RKO (cell line): ENCODE results near the gene NECTIN3.

ENCODE experiments used
- DNase-seq: peaks from one replicate; pipeline ENCODE4 v3.0.0-alpha.2; 2016; ENCODE audit warnings: low spot score

The NECTIN3 gene

GRCh38 chr3:111084911-111085310, 13.3 kb downstream of the NECTIN3 start:
- DNase-seq, result no peak

DNA sequence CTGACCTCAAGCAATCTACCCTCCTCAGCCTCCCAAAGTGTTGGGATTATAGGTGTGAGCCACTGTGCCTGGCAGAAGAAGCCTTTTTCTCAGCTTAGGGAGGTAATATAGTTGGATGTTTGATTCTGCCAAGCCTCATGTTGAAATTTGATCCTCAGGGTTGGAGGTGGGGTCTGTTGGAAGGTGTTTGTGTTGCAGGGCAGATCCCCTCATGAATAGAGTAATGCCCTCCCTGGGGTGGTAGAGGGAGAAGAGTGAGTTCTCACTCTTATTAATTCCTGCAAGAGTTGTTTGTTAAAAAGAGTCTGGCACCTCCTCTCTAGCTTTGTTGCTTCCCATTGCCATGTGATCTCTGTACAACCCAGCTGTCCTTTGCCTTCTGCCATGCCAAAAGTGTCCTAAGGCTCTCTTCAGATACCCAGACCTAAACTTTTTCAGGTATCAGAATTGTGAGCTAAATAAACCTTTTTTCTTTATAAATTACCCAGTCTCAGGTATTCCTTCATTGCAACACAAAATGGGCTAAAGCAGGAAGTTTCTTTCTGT, 16.4 kb downstream of the NECTIN3 start:
- DNase-seq, result no peak

DNA sequence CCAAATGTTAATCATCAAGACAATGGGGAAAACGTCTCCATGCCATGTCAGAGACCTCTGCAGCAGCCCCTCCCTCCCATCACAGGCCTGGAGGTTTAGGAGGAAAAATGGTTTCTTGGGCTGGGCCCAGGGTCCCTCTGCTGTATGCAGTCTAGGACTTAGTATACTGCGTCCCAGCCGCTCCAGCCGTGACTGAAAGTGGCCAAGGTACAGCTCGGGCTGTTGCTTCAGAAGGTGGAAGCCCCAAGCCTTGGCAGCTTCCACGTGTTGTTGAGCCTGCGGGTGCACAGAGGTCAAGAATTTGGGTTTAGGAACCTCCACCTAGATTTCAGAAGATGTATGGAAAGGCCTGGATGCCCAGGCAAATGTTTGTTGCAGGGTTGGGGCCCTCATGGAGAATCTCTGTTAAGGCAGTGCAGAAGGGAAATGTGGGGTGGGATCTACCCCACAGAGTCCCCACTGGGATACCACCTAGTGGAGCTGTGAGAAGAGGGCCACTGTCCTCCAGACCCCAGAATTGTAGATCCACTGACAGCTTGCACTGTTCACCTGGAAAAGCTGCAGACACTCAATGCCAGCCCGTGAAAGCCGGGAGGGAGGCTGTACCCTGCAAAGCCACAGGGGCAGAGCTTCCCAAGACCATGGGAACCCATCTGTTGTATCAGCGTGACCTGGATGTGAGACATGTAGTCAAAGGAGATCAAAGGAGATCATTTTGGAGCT, 25.0 kb downstream of the NECTIN3 start:
- no peak for DNase-seq

DNA sequence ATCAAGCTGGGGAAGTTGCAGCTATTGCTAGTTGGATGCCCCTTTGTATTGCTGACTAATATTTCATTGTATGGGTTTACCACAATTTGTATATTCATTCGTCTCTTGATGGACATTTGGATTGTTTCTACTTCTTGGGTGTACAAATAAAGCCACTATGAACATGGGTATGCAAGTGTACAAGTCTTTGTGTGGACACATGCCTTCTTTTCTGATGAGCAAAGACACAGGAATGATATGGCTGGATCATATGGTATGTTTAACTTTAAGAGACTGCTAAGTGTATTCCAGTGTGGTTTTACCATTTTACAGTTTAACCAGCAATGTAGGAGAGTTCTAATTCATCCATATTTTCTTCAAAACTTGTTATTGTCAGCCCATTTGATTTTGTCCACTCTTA, 32.2 kb downstream of the NECTIN3 start:
- no peak for DNase-seq

DNA sequence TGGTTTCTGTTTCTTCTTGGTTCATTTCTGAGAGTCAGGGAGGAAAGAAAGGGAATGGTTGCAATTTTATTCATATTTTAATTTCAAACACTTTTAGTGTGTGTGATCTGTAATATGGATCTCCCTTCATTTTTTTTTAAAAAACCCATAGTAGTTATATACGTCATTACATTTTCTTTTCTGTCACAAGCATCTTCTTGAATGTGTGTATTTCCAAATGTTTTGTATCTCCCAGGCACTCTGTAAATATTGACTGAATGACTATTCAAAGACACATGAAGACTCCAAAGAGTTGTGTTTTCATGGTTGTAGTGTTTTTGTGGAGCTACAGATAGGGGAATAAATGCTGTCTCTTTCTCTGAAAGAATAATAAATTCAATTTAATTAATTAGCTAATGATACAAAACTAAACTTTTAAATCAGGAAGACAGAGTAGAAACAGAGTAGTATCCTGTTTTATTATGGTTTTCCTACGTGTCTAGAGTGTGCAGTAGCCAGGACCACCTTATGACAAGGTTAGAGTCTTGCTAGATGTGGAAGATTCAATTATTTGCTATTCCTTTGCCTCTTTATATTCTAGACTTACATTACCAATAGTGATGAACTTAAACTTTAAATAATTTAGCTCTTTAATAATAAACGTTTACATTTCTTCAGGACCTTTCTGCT, 35.5 kb downstream of the NECTIN3 start:
- no peak for DNase-seq

DNA sequence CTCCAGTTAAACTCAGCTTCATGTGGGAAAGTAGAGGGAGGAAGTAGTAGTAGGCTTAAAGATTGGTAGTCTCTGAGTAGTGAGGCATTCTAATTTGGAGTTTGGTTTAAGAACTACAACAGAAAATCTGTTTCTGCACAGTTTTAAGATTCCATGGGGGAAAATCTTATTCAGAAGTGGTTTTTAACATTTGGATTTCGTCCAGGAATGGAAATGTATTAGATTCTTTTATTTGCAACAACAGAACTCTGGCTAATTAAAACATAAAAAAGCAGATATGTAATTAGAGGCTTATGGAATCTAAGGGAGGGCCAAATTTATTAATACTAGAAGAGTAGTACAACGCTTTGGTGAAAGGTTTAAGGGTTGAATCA, 36.0 kb downstream of the NECTIN3 start:
- no peak for DNase-seq

- DNase-seq, result no peak
Observed at GRCh38 chr3:111112913-111113312, 41.3 kb downstream of the NECTIN3 start.

GRCh38 chr3:111128884-111129283, 57.3 kb downstream of the NECTIN3 start:
- DNase-seq, result no peak

GRCh38 chr3:111130827-111131226, 59.2 kb downstream of the NECTIN3 start:
- no peak for DNase-seq

- DNase-seq, result no peak
Observed at GRCh38 chr3:111134302-111134701, 62.7 kb downstream of the NECTIN3 start.

DNA sequence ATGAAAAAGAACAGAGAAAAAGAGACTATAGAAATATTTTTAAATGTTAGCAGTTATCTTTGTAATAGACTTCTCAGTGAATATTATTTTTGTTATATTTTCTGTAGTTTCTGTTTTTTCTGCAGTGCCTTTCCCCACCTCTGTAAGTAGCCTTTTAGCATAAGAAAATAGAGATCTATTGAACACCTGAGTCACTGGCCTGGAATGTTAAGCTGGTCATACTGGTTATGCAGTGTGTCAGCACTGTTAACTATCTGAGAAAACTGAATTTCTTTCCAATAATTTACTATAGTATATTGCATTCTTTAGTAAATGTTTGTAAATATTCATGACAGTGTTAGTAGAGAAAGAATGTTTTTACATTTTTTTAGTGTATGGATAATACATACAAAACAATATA, 79.8 kb downstream of the NECTIN3 start:
- peak; percentile 53 for DNase-seq

DNA sequence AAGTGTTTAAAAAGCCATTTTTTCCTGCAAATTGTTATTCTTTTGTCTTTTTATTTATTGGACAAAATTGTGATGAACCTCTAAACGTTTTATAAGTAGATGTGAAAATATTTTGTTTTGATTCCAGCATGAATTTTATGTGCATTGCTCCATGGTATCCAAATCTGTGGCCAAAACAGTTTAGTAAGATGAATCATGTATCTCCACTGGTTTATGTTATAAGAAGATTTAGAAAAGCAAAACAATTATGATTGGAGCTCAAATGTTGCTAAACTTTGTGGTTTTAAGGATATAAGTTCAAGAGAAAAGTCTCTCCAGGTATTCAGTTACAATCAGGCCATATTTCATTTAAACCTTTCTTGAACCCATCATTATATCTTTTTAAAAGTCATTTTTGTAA, 80.9 kb downstream of the NECTIN3 start:
- DNase-seq, result no peak

- DNase-seq, result no peak
Observed at GRCh38 chr3:111156517-111156916, 84.9 kb downstream of the NECTIN3 start.

GRCh38 chr3:111159391-111159790, 87.8 kb downstream of the NECTIN3 start:
- no peak for DNase-seq

- no peak for DNase-seq
Observed at GRCh38 chr3:111164621-111165020, 93.0 kb downstream of the NECTIN3 start.

GRCh38 chr3:111165411-111165810, 93.8 kb downstream of the NECTIN3 start:
- no peak for DNase-seq

DNA sequence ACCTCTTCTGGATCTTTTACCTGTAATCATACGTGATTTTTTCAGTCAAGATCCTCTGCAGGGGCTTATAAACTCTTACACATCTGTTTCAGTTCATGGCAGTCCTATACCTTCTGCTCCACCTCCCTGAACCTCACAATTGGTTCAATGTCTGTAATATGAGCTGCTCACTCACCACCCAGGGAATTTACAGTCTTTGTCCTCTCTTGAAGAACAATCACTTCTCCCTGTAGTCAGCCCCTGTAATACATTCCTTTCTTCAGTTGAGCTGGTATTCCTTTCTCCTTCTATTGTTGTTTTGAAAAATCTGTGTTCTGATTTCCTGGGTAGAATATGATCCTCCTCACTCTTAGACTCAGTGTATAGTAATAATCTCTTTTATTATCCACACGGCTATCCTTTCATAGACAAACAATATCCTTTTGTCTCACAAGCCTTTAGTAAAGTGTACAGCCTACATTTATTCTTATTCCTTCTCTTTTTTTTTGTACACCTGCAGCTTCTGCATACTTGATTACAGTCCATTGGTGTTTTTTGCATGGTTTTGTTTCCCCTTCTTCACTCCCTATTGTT, 101.8 kb downstream of the NECTIN3 start:
- DNase-seq, result no peak

DNA sequence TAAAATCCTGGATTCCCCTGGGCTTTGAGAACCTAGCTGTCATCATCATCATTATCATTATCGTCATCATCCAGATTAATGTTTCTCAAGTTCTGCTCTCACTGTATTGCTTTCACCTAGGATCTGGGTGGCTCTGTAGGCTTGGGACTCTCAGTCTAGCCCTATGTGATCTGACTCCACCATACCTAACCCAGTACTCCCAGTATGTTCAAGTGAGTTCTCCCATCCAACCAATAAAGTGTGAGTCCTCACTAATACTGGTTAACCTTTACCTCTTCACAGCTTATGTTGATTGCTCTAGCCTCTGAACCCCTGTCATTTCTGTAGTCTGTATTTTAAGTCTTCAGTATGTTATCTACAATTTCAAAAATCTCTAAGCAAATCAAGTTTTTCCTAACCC, 102.3 kb downstream of the NECTIN3 start:
- DNase-seq, result no peak

DNA sequence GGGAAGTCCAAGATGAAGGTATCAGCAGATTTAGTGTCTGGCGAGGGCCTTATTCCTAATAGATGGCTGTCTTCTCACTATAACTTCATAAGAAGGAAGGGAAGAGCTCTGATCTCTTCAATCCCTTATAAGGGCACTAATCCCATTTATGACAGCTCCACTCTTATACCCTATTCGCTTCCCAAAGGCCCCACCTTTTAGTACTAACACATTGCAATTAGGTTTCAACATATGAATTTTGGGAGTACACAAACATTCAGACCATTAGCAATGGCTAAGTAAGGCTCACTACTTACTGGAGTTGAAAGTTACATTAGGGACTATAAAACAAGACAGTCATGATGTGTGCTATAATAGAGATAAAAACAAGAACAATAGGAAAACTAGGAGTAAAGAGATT, 118.9 kb downstream of the NECTIN3 start:
- DNase-seq, result no peak

GRCh38 chr3:111193472-111193871, 121.9 kb downstream of the NECTIN3 start:
- DNase-seq, result no peak

DNA sequence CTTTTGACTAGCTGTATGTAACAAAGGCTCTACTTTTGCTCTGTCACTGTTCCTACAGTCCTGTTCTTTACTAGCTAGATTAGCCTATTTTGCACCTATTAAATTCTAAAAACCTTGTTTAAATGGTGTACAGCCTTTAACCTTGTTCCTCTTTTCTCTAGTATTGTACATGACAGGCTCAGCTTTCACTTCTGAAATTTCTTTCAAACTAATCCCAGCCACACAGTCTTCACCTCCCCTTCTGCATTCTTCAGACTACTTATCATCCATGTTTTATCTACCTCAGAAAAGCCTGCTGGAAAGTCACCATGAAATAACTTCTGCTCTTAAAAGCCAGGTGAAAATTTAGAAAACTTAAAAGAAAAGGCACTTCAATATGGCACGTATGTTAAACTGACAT, 122.4 kb downstream of the NECTIN3 start:
- DNase-seq, result no peak

- DNase-seq, result no peak
Observed at GRCh38 chr3:111197485-111197884, 125.9 kb downstream of the NECTIN3 start.

DNA sequence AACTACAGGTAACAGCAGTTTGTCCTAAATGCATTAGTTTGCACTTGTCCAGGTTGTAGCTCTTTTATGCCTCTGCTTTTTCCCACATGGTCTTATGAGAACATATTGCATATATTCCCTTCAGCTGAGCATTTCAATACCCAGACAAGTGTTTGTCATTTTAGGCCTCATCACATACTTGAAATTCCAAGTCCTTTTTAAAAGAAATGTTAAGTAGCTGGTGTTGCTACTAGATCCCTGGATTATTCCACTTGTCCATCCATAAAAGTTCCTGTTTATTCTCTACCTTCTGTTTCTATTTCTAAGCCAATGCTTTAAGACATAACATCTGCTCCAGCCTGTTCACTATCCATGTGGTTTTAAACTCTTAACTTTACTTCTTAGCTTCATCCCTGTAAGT, 128.4 kb downstream of the NECTIN3 start:
- DNase-seq, result no peak
